OCI-LY1 (cell line): Measurements from ENCODE around the gene GJA1.
"Not testable (repeated sequence)": the region's sequence is repeated elsewhere in the genome, so short reads cannot be mapped to it uniquely, and the experiment has no call there.

Source experiments
- H2AFZ ChIP-seq: fragments of 200-600 bp; sonication (generic), shearing (Covaris generic); 2 replicates; pipeline ENCODE4 v1.6.0; 2014; ENCODE audit warnings: antibody characterized with exemption, mild to moderate bottlenecking, low read length
- H3F3A ChIP-seq: fragments of 200-600 bp; sonication (generic), shearing (Covaris generic); 2 replicates; pipeline ENCODE4 v1.6.0; 2014; ENCODE audit warnings: mild to moderate bottlenecking, antibody characterized with exemption, low read length, moderate library complexity; ENCODE audit not compliant: insufficient read depth
- H3K27ac ChIP-seq: fragments of 200-600 bp; sonication (generic); 2 replicates; pipeline ENCODE4 v1.5.1; 2014; ENCODE audit warnings: low read length, mixed run types, mild to moderate bottlenecking, low read depth; ENCODE audit not compliant: poor library complexity, severe bottlenecking
- H3K27me3 ChIP-seq: fragments of 200-600 bp; sonication (generic); 2 replicates; pipeline ENCODE4 v1.6.0; 2014; ENCODE audit warnings: antibody characterized with exemption, mild to moderate bottlenecking, low read length, moderate library complexity; ENCODE audit not compliant: insufficient read depth
- H3K36me3 ChIP-seq: fragments of 200-600 bp; sonication (generic); 2 replicates; pipeline ENCODE4 v1.6.1; 2014; ENCODE audit warnings: mild to moderate bottlenecking, antibody characterized with exemption, low read length, moderate library complexity, mixed read lengths; ENCODE audit not compliant: insufficient read depth
- H3K4me1 ChIP-seq: fragments of 200-600 bp; sonication (generic); 2 replicates; pipeline ENCODE4 v1.5.1; 2014; ENCODE audit warnings: mild to moderate bottlenecking, low read length, moderate library complexity; ENCODE audit not compliant: insufficient read depth, severe bottlenecking
- H3K4me2 ChIP-seq: fragments of 200-600 bp; sonication (generic), shearing (Covaris generic); 2 replicates; pipeline ENCODE4 v1.6.1; 2014; ENCODE audit warnings: low read length
- H3K4me3 ChIP-seq: fragments of 200-600 bp; sonication (generic); 2 replicates; pipeline ENCODE4 v1.5.1; 2014; ENCODE audit warnings: low read length, low read depth, mild to moderate bottlenecking, mixed read lengths; ENCODE audit not compliant: poor library complexity, severe bottlenecking
- H3K79me2 ChIP-seq: fragments of 200-600 bp; shearing (Covaris generic); 2 replicates; pipeline ENCODE4 v1.6.1; 2016; ENCODE audit warnings: mixed run types, low read length, mixed read lengths; ENCODE audit not compliant: insufficient read depth
- H3K9ac ChIP-seq: fragments of 200-600 bp; sonication (generic), shearing (Covaris generic); 2 replicates; pipeline ENCODE4 v1.6.1; 2014; ENCODE audit warnings: mild to moderate bottlenecking, low read length, mixed read lengths
- H3K9me2 ChIP-seq: fragments of 200-600 bp; sonication (generic), shearing (Covaris generic); 2 replicates; pipeline ENCODE4 v1.6.1; 2014; ENCODE audit warnings: low read depth, mild to moderate bottlenecking, low read length, mixed read lengths
- H3K9me3 ChIP-seq: fragments of 200-600 bp; shearing (Covaris generic); 2 replicates; pipeline ENCODE4 v1.6.1; 2014; ENCODE audit warnings: low read length, mixed read lengths
- H4K20me1 ChIP-seq: fragments of 200-600 bp; sonication (generic), shearing (Covaris generic); 2 replicates; pipeline ENCODE4 v1.6.0; 2016; ENCODE audit warnings: mild to moderate bottlenecking, low read length; ENCODE audit not compliant: insufficient read depth
- EZH2 ChIP-seq: fragments of 200-600 bp; sonication (generic), shearing (Covaris generic); IDR thresholded peaks from 2 replicates; pipeline ENCODE4 v1.8.0; 2017; ENCODE audit warnings: borderline replicate concordance, mixed run types, mild to moderate bottlenecking, antibody characterized with exemption, low read length, moderate library complexity, mixed read lengths
- TF ChIP-seq, protein P1 (sequence below): fragments of 200-600 bp; sonication (generic), shearing (Covaris generic); IDR thresholded peaks from 2 replicates; pipeline ENCODE4 v1.5.1; 2017; ENCODE audit warnings: mild to moderate bottlenecking, antibody characterized with exemption, low read length, moderate library complexity, mixed read lengths

Gene GJA1

DNA sequence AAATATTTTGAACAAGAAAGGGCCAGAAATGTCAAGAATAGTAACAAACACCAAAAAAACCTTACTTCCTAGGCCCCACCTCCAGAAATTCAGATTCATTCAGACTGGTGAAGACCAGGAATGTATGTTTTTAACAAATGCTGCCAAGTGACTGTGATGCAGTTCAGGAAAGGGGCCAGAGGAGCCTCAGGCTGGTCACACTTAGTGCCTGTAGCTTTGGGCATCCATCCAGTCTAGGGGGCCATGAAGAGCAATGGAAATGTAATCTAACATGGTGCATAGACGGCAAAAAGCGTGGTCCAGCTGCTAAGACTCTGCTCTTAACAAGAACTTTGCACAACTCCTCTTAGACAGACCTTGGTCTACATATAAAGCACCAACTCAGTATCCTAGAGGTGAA, 7.1 kb downstream of the GJA1 start:
- H3K9me3 ChIP-seq: no peaks in the 10 kb centered on the region
- H3K4me2 ChIP-seq: no peak overlapping the region
- TF ChIP-seq EZH2: no peak
- TF ChIP-seq, protein P1, sequence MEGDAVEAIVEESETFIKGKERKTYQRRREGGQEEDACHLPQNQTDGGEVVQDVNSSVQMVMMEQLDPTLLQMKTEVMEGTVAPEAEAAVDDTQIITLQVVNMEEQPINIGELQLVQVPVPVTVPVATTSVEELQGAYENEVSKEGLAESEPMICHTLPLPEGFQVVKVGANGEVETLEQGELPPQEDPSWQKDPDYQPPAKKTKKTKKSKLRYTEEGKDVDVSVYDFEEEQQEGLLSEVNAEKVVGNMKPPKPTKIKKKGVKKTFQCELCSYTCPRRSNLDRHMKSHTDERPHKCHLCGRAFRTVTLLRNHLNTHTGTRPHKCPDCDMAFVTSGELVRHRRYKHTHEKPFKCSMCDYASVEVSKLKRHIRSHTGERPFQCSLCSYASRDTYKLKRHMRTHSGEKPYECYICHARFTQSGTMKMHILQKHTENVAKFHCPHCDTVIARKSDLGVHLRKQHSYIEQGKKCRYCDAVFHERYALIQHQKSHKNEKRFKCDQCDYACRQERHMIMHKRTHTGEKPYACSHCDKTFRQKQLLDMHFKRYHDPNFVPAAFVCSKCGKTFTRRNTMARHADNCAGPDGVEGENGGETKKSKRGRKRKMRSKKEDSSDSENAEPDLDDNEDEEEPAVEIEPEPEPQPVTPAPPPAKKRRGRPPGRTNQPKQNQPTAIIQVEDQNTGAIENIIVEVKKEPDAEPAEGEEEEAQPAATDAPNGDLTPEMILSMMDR: no peak
- H3K4me1 ChIP-seq: no peaks in the 10 kb centered on the region
- no peak overlapping the region for H3K9ac ChIP-seq
- no peaks in the 10 kb centered on the region for H3F3A ChIP-seq
- H3K9me2 ChIP-seq: no peaks in the 10 kb centered on the region
- no peaks in the 10 kb centered on the region for H3K79me2 ChIP-seq
- H3K36me3 ChIP-seq: no peaks in the 10 kb centered on the region
- H2AFZ ChIP-seq: no peak overlapping the region
- H3K27me3 ChIP-seq: no peaks in the 10 kb centered on the region
- no peaks in the 10 kb centered on the region for H4K20me1 ChIP-seq
- H3K4me3 ChIP-seq: no peak overlapping the region
- H3K27ac ChIP-seq: no peak overlapping the region

DNA sequence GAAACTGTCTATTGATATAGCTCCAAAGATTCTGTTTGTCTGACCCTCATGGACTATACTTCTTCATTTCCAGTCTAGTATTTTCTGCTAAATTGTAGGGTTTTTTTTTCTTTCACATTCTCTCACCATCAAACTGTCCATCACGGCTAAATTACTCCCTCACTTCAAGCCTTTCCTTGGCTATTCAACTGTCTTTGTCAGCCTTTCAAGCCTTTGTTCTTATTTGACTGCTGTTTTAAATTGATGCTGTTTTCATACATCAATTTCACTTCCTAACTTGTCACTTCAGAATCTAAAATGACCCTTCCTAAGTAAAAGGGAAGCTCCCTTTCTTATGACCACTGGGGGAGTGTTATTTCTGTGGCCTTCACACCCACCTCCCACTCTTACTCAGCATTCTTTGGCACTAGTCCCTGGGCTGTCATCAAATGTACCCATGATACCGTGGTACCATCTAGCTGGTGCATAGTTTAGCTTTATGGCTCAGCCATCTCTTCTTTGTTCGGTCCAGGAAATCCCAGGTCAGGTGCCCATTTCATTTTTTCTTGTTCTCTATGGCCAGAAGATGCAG, 8.6 kb downstream of the GJA1 start:
- H3K4me2 ChIP-seq: no peak overlapping the region
- H3K36me3 ChIP-seq: no peaks in the 10 kb centered on the region
- H2AFZ ChIP-seq: no peak overlapping the region
- no peaks in the 10 kb centered on the region for H3K9me2 ChIP-seq
- no peaks in the 10 kb centered on the region for H3K27me3 ChIP-seq
- no peak overlapping the region for H3K4me3 ChIP-seq
- no peaks in the 10 kb centered on the region for H3K9me3 ChIP-seq
- H3K79me2 ChIP-seq: no peaks in the 10 kb centered on the region
- TF ChIP-seq, protein P1: no peak
- TF ChIP-seq EZH2: no peak
- no peak overlapping the region for H3K9ac ChIP-seq
- no peaks in the 10 kb centered on the region for H3K4me1 ChIP-seq
- H3K27ac ChIP-seq: no peak overlapping the region
- no peaks in the 10 kb centered on the region for H3F3A ChIP-seq
- no peaks in the 10 kb centered on the region for H4K20me1 ChIP-seq

DNA sequence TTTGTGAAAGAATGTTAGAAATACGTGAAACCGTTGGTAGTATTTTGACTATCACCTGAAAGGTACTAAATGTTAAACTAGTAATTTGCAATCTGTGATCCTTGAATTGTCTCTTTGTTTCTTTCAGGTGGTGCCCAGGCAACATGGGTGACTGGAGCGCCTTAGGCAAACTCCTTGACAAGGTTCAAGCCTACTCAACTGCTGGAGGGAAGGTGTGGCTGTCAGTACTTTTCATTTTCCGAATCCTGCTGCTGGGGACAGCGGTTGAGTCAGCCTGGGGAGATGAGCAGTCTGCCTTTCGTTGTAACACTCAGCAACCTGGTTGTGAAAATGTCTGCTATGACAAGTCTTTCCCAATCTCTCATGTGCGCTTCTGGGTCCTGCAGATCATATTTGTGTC, 11.3 kb downstream of the GJA1 start:
- not testable (repeated sequence) for H3K27me3 ChIP-seq, H3K4me2 ChIP-seq, H3K9ac ChIP-seq, H3K36me3 ChIP-seq, H3K4me3 ChIP-seq, H3K9me2 ChIP-seq, H3K9me3 ChIP-seq, H3K79me2 ChIP-seq, H4K20me1 ChIP-seq, H3K4me1 ChIP-seq, H3K27ac ChIP-seq, H2AFZ ChIP-seq, H3F3A ChIP-seq

DNA sequence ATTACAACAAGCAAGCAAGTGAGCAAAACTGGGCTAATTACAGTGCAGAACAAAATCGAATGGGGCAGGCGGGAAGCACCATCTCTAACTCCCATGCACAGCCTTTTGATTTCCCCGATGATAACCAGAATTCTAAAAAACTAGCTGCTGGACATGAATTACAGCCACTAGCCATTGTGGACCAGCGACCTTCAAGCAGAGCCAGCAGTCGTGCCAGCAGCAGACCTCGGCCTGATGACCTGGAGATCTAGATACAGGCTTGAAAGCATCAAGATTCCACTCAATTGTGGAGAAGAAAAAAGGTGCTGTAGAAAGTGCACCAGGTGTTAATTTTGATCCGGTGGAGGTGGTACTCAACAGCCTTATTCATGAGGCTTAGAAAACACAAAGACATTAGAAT, 12.3 kb downstream of the GJA1 start:
- H3K9me3 ChIP-seq, H3K4me3 ChIP-seq, H3K36me3 ChIP-seq, H3K27ac ChIP-seq, H3K79me2 ChIP-seq, H3K9ac ChIP-seq, H4K20me1 ChIP-seq, H3K9me2 ChIP-seq, H3K4me1 ChIP-seq, H3K27me3 ChIP-seq, H3F3A ChIP-seq, H3K4me2 ChIP-seq, H2AFZ ChIP-seq: not testable (repeated sequence)

DNA sequence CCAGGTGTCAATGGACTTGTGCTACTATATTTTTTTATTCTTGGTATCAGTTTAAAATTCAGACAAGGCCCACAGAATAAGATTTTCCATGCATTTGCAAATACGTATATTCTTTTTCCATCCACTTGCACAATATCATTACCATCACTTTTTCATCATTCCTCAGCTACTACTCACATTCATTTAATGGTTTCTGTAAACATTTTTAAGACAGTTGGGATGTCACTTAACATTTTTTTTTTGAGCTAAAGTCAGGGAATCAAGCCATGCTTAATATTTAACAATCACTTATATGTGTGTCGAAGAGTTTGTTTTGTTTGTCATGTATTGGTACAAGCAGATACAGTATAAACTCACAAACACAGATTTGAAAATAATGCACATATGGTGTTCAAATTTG, 13.1 kb downstream of the GJA1 start:
- not testable (repeated sequence) for H4K20me1 ChIP-seq, H3K27me3 ChIP-seq, H3F3A ChIP-seq, H3K27ac ChIP-seq, H3K79me2 ChIP-seq, H3K36me3 ChIP-seq, H3K9me3 ChIP-seq, H3K9ac ChIP-seq, H3K4me1 ChIP-seq, H3K9me2 ChIP-seq, H2AFZ ChIP-seq, H3K4me3 ChIP-seq, H3K4me2 ChIP-seq
